Natural killer cell (primary cell): ENCODE results near the gene AMY1A. TPM values are rescaled to one million over a fixed set of nuclear protein-coding genes. Genes with fewer than 3 reads are reported as not detected.
"Not testable (repeated sequence)": the region's sequence is repeated elsewhere in the genome, so short reads cannot be mapped to it uniquely, and the experiment has no call there.

Experiments used
- ATAC-seq, 3 donors: fragments of 150-1000 bp in 2 of 3; fragments of 200-7000 bp in 1 of 3; cut with Tn5 transposase; 1 replicate in 1 of 3; 2 replicates in 2 of 3; pipeline ENCODE4 v1.10.0; 2021; ENCODE audit warnings: mild to moderate bottlenecking in 2 of 3, moderate library complexity in 2 of 3
- DNase-seq, 2 donors: peaks; one replicate each; pipeline versions ENCODE4 v3.0.0 to v3.0.0-alpha.2; 2013 to 2021; ENCODE audit warnings: mixed read lengths in 1 of 2
- H3K27ac ChIP-seq: one replicate; pipeline ENCODE4 v1.5.1; 2013; ENCODE audit warnings: mild to moderate bottlenecking, low read length
- H3K27me3 ChIP-seq: one replicate; pipeline ENCODE4 v1.6.1; 2013; ENCODE audit warnings: low read length; ENCODE audit not compliant: control insufficient read depth, insufficient read depth
- H3K36me3 ChIP-seq: one replicate; pipeline ENCODE4 v1.6.1; 2013; ENCODE audit warnings: low read length; ENCODE audit not compliant: control insufficient read depth, insufficient read depth
- H3K4me1 ChIP-seq: one replicate; pipeline ENCODE4 v1.6.1; 2013; ENCODE audit warnings: low read length; ENCODE audit not compliant: control insufficient read depth, insufficient read depth
- H3K4me3 ChIP-seq: one replicate; pipeline ENCODE4 v1.5.1; 2013; ENCODE audit warnings: low read length
- H3K9me3 ChIP-seq: one replicate; pipeline ENCODE4 v1.6.1; 2013; ENCODE audit warnings: low read length; ENCODE audit not compliant: control insufficient read depth, insufficient read depth
- H3K27ac Mint-ChIP-seq, 2 donors: one replicate each; pipeline ENCODE4 v1.8.0; 2022; ENCODE audit warnings: mild to moderate bottlenecking in 2 of 2, mixed read lengths in 2 of 2, moderate library complexity in 1 of 2
- H3K27me3 Mint-ChIP-seq, 2 donors: one replicate each; pipeline ENCODE4 v1.8.0; 2022; ENCODE audit warnings: low read depth in 2 of 2, mixed read lengths in 2 of 2
- H3K36me3 Mint-ChIP-seq: one replicate; pipeline ENCODE4 v1.8.0; 2022; ENCODE audit warnings: mixed read lengths
- H3K4me1 Mint-ChIP-seq, 2 donors: one replicate each; pipeline ENCODE4 v1.8.0; 2022; ENCODE audit warnings: mixed read lengths in 2 of 2
- H3K4me3 Mint-ChIP-seq: one replicate; pipeline ENCODE4 v1.8.0; 2022; ENCODE audit warnings: mild to moderate bottlenecking, moderate library complexity, mixed read lengths
- H3K9me3 Mint-ChIP-seq, 2 donors: one replicate each; pipeline ENCODE4 v1.8.0; 2022; ENCODE audit warnings: mixed read lengths in 2 of 2
- WGBS: methylation state at CpG from one replicate; pipeline ENCODE4 v1.1.7; 2013; ENCODE audit warnings: missing lambda C conversion rate; ENCODE audit not compliant: insufficient coverage; 5-methylcytosine and 5-hydroxymethylcytosine counted together
- intact Hi-C: fragments of 100-400 bp; cut with micrococcal nuclease; formaldehyde crosslinking; loops from one replicate; pipeline ENCODE4 v1.14.2; 2022
- total RNA-seq, 4 donors: library from RNA; stranded (reverse); fragments of 120-200 nt in 1 of 4; gene quantifications; one replicate each; pipeline versions ENCODE4 v1.2.3 to v1.2.4, GENCODE V29; 2013 to 2022
- TF ChIP-seq, protein P1 (sequence below): fragments of 200-600 bp; IDR thresholded peaks from one replicate; pipeline ENCODE4 v1.8.0; 2022; ENCODE audit warnings: antibody characterized with exemption

Gene AMY1A
- not detected for total RNA-seq
- not detected for total RNA-seq (2013)

DNA sequence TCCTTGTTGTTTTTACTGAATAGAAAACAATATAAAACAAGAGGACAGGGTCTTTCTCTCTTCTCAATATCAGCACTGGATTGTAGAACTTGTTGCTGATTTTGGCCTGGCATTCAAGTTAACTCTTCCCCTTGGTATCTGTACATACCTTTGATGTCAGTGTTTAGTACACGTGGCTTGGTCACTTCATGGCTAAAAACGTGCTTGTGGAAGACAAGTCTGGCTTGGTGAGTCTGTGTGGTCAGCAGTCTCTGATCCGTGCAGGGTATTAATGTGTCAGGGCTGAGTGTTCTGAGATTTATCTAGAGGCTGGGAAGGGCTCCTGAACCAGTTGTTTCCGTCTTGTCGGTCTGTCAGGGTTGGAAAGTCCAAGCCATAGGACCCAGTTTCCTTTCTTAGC lies at the start of gene AMY1A:
AMY1A (plus strand) TSS at position 301 of the 400 bp plus-strand sequence. CDS start 571 bp downstream, outside the sequence.
- H3K27me3 ChIP-seq, H3K4me1 ChIP-seq, ATAC-seq, H3K4me3 Mint-ChIP-seq, H3K4me3 ChIP-seq, H3K9me3 ChIP-seq, intact Hi-C loops, H3K27ac ChIP-seq, H3K27ac Mint-ChIP-seq, H3K9me3 Mint-ChIP-seq, DNase-seq, H3K36me3 ChIP-seq, H3K4me1 Mint-ChIP-seq, H3K27me3 Mint-ChIP-seq, H3K36me3 Mint-ChIP-seq: not testable (repeated sequence)
- WGBS, result no CpG with 5 or more reads among the region's 5 CpGs

GRCh38 chr1:103616362-103616761 lies 39.2 kb upstream of the AMY1A start:
- Mint-ChIP-seq H3K27ac (no peak overlapping the region), H3K36me3 (no peaks in the 10 kb centered on the region), H3K4me1 (no peaks in the 10 kb centered on the region), H3K9me3 (peaks cover 9 to 10% of the 10 kb centered on the region in 2 donors), H3K4me3 (no peak overlapping the region), H3K27me3 (no peaks in the 10 kb centered on the region)
- WGBS, result 92% methylated on average over 2 of the region's 2 CpGs
- intact Hi-C loops, result no loop called here
- Histone ChIP-seq H3K36me3 (no peaks in the 10 kb centered on the region), H3K9me3 (no peaks in the 10 kb centered on the region), H3K4me1 (no peaks in the 10 kb centered on the region), H3K4me3 (no peak overlapping the region), H3K27ac (no peak overlapping the region), H3K27me3 (no peaks in the 10 kb centered on the region)
- no peak for ATAC-seq
- no peak for DNase-seq
- TF ChIP-seq, protein P1, sequence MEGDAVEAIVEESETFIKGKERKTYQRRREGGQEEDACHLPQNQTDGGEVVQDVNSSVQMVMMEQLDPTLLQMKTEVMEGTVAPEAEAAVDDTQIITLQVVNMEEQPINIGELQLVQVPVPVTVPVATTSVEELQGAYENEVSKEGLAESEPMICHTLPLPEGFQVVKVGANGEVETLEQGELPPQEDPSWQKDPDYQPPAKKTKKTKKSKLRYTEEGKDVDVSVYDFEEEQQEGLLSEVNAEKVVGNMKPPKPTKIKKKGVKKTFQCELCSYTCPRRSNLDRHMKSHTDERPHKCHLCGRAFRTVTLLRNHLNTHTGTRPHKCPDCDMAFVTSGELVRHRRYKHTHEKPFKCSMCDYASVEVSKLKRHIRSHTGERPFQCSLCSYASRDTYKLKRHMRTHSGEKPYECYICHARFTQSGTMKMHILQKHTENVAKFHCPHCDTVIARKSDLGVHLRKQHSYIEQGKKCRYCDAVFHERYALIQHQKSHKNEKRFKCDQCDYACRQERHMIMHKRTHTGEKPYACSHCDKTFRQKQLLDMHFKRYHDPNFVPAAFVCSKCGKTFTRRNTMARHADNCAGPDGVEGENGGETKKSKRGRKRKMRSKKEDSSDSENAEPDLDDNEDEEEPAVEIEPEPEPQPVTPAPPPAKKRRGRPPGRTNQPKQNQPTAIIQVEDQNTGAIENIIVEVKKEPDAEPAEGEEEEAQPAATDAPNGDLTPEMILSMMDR, result no peak

- 100% methylated on average over 2 of the region's 3 CpGs for WGBS
- H3K27ac Mint-ChIP-seq, H3K9me3 Mint-ChIP-seq: not testable (repeated sequence)
Measured at GRCh38 chr1:103616994-103617477, 38.5 kb upstream of the AMY1A start, which contains the start of gene AMY2A. AMY2A (plus strand) TSS chr1:103617427; CDS start chr1:103617441, 14 bp downstream.

DNA sequence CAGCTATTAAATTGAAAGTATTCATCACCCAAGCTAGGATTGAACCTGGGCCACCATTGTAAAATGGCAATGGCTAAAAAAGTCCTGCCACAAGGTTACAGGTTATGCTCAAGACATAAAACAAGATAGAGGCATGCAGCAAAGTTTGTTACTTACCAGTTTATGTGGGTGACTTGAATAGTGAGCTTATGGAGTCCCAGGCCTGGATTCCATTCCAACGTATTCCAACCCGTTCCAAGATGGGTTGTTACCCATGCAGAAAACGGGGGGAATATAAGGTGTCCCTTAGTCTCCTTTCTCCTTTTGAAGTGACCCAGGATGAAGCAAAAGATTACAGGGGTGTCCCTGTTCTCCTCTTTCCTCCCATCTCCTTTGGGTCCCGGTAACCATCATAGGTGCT lies 28.1 kb upstream of the AMY1A start:
- H3K4me3 ChIP-seq, H3K27me3 ChIP-seq, H3K9me3 Mint-ChIP-seq, DNase-seq, ATAC-seq, H3K27ac Mint-ChIP-seq, H3K4me3 Mint-ChIP-seq, H3K27ac ChIP-seq, H3K36me3 ChIP-seq, intact Hi-C loops, H3K4me1 ChIP-seq, H3K9me3 ChIP-seq, H3K27me3 Mint-ChIP-seq, H3K36me3 Mint-ChIP-seq, H3K4me1 Mint-ChIP-seq: not testable (repeated sequence)
- 88% methylated on average over 3 of the region's 4 CpGs for WGBS

More at GRCh38 chr1:103616994-103617477, 38.5 kb upstream of the AMY1A start, which contains the start of gene AMY2A:
- H3K27ac ChIP-seq, DNase-seq, H3K4me1 ChIP-seq, H3K27me3 ChIP-seq, H3K36me3 ChIP-seq, H3K4me1 Mint-ChIP-seq, ATAC-seq, H3K9me3 ChIP-seq, H3K36me3 Mint-ChIP-seq, H3K4me3 ChIP-seq, H3K27me3 Mint-ChIP-seq, H3K4me3 Mint-ChIP-seq, intact Hi-C loops: not testable (repeated sequence)

GRCh38 chr1:103641194-103641593 lies 14.4 kb upstream of the AMY1A start:
- intact Hi-C loops, H3K27ac Mint-ChIP-seq, ATAC-seq, H3K4me3 Mint-ChIP-seq, H3K27me3 Mint-ChIP-seq, DNase-seq, H3K4me3 ChIP-seq, H3K9me3 ChIP-seq, H3K4me1 ChIP-seq, H3K36me3 Mint-ChIP-seq, H3K36me3 ChIP-seq, H3K9me3 Mint-ChIP-seq, H3K27ac ChIP-seq, H3K4me1 Mint-ChIP-seq, H3K27me3 ChIP-seq: not testable (repeated sequence)
- no CpG with 5 or more reads among the region's 3 CpGs for WGBS

DNA sequence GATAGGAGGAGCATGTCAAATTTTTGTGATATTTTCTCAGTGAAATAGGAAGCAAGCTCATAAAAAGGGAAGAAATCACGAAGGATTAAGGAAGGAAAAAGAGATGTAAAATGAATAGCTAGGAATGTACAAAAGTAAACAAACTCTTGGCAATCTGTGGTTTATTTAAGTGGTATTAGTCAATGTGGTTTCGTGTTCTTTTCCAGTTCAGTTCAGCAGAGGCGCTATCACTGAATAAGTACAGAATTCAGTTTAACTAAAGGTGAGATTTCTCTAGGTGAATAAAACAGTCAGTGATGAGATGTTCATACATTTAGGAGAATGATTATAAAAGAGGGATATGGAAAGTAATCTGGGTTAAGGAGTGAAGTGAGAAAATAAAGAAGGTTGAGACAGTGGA lies 11.7 kb upstream of the AMY1A start:
- no CpG with 5 or more reads among the region's 3 CpGs for WGBS
- H3K27me3 Mint-ChIP-seq, H3K36me3 ChIP-seq, H3K4me1 Mint-ChIP-seq, H3K27ac Mint-ChIP-seq, DNase-seq, H3K36me3 Mint-ChIP-seq, H3K9me3 Mint-ChIP-seq, H3K27ac ChIP-seq, H3K4me3 ChIP-seq, intact Hi-C loops, H3K9me3 ChIP-seq, ATAC-seq, H3K27me3 ChIP-seq, H3K4me1 ChIP-seq, H3K4me3 Mint-ChIP-seq: not testable (repeated sequence)

DNA sequence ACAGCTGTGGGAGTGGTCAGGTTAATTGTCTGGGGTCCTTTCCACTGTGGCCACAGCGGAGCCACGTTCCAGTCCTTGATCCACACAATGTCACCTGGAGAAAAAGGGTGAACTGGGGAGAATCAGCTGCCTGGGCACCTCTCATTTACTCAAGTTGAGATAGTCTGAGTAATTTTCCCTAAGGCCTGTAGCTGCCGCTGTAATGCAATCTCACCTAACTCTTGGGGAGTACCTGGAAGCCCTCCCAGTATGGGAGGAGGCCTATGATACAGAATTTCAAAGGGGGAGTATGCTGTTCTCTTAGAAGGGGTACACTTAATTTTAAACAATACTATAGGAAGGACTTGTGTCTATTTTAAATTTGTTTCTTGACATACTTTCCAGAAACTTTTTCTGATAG lies 5.3 kb upstream of the AMY1A start:
- H3K9me3 Mint-ChIP-seq, intact Hi-C loops, H3K9me3 ChIP-seq, H3K4me1 Mint-ChIP-seq, H3K27me3 ChIP-seq, H3K27ac Mint-ChIP-seq, H3K27ac ChIP-seq, H3K36me3 Mint-ChIP-seq, H3K4me3 ChIP-seq, H3K4me3 Mint-ChIP-seq, H3K4me1 ChIP-seq, DNase-seq, H3K36me3 ChIP-seq, H3K27me3 Mint-ChIP-seq, ATAC-seq: not testable (repeated sequence)
- WGBS, result no CpG with 5 or more reads among the region's 3 CpGs
